GM21529 (cell line): ENCODE results near the gene SLC9A9.
"Not testable (repeated sequence)": the region's sequence is repeated elsewhere in the genome, so short reads cannot be mapped to it uniquely, and the experiment has no call there.

Source experiments
- ATAC-seq: cut with Tn5 transposase; IDR thresholded peaks from one replicate; pipeline ENCODE4 v1.9.1; 2021; ENCODE audit not compliant: unreplicated experiment

The SLC9A9 gene

DNA sequence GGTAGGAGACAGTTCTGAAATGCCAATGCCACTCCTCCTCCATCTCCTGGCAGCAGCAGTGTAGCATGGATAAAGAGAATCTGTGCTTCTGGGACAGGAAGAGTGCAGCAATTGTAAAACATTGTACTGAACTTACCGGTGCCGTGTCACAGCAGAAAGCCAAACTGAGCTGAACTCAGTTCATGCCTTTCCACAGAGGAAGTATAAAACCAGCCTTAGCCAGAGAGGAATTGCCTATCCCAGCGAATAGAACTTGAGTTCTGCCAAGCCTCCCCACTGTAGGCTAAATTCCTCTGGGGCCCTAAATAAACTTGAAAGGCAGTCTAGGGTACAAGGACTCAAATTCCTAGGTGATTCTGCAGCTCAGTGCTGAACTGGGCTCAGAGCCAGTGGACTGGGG lies 148.8 kb downstream of the SLC9A9 start:
- no peak for ATAC-seq

DNA sequence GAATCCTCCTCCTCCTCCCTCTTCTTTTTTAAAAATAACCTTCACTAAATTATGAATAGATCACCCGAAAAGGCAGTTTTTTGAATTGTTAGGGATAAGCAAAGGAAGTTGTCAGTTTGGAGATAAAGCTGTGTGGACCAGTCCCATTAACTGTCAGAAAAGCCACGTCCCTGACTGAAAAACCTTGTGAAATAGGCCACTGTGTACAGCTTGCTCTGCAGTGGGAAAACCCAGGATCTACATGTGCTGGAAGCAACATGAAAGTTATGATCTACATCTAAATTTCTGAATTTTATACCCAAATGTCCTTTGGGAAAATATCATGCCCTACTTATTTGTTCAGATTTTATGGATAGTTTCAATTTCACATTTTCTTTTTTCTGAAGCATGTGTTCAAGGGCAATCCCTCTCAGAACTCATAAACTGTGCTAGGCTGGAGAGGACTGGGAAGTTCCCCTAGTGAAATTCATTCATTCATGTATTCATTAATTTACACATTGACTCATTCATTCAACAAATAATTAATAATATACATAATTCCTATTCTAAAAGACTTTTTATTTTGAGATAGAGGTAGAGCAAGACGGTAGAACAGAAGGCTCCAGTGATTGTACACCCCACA lies 149.5 kb downstream of the SLC9A9 start:
- ATAC-seq = no peak

DNA sequence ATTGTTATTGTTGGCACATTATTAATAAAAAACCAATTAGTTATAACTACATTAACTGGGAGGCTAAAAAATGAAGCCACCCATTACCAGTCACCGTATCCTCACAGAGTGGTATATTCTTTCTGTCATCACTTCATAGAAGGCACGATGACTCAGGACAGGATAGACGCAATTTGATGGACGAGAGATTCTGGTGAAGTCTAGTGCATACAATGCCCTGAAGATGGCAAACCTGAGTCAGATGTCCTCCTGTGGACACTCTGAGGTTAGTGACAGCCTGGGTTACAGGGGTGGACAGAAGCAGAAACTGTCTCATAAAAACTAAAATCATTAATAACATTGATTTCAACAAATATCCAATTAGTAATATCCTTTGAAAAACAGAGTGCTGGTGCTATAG lies 150.3 kb downstream of the SLC9A9 start:
- ATAC-seq = no peak

DNA sequence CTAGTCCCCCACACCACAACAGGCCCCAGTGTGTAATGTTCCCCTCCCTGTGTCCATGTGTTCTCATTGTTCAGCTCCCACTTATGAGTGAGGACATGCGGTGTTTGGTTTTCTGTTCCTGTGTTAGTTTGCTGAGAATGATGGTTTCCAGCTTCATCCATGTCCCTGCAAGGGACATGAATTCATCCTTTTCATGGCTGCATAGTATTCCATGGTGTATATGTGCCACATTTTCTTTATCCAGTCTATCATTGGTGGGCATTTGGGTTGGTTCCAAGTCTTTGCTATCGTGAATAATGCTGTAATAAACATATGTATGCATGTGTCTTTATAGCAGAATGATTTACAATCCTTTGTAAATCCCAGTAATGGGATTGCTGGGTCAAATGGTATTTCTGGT lies 152.9 kb downstream of the SLC9A9 start:
- ATAC-seq = not testable (repeated sequence)

- ATAC-seq = no peak
Observed at GRCh38 chr3:143693506-143693905, 154.8 kb downstream of the SLC9A9 start.

- no peak for ATAC-seq
Observed at GRCh38 chr3:143686638-143687197, 161.6 kb downstream of the SLC9A9 start.

DNA sequence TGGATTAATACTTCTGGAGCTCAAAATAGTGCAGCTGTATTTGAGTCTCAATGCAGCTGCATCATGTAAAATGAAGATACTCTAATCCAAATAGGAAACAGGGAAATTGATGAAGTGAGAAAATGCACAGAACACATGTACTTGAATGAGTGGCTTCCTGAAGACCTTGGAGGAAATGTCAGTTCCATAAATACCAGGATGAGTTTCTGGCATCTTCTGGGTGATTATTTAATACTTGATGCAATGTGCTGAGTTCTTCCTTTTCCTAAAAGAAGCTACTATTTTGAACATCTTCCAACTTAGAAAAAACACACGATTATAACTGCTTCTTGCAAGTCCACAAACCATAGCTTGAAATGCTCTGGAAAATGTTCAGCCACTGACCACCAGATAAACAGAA lies 162.8 kb downstream of the SLC9A9 start:
- no peak for ATAC-seq

GRCh38 chr3:143677430-143677829 lies 170.8 kb downstream of the SLC9A9 start:
- ATAC-seq = no peak

- ATAC-seq = no peak
Observed at GRCh38 chr3:143676747-143677146, 171.5 kb downstream of the SLC9A9 start.

DNA sequence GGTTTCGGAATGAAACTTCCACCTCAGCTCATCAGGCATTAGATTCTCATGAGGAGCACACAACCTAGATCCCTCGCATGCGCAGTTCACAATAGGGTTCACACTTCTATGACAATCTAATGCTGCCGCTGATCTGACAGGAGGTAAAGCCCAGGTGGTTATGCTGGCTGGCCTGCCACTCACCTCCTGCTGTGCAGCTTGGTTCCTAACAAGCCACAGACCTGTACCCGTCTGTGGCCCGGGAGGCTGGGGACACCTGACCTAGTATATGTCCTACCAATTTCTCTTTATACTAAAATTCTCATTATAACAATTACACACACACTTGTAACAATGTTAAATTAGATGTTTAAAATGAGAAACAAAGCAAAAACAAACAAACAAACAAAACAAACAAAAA lies 172.2 kb downstream of the SLC9A9 start:
- ATAC-seq = no peak

- ATAC-seq = peak; percentile 69
Observed at GRCh38 chr3:143674100-143674968, 173.9 kb downstream of the SLC9A9 start.

- ATAC-seq = no peak
Observed at GRCh38 chr3:143672396-143673165, 175.7 kb downstream of the SLC9A9 start.

DNA sequence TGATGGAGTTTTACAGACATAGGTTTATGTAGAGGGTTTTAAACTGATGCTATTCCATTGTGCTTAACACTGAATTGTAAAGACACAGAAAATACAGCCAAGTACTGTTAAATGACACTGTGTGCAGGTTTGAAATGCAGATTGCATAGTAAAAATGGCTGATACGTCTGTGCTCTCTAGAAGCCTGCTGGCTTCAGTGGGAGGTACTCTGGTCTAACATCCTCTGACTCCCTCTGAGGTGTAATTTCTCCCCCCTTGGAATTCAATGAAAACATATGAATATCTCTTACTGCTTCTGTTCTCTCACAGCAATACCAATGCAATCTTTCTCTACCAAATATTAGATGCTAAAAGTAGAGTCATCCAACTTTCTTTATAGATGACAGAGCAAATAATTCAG lies 176.6 kb downstream of the SLC9A9 start:
- ATAC-seq = no peak

DNA sequence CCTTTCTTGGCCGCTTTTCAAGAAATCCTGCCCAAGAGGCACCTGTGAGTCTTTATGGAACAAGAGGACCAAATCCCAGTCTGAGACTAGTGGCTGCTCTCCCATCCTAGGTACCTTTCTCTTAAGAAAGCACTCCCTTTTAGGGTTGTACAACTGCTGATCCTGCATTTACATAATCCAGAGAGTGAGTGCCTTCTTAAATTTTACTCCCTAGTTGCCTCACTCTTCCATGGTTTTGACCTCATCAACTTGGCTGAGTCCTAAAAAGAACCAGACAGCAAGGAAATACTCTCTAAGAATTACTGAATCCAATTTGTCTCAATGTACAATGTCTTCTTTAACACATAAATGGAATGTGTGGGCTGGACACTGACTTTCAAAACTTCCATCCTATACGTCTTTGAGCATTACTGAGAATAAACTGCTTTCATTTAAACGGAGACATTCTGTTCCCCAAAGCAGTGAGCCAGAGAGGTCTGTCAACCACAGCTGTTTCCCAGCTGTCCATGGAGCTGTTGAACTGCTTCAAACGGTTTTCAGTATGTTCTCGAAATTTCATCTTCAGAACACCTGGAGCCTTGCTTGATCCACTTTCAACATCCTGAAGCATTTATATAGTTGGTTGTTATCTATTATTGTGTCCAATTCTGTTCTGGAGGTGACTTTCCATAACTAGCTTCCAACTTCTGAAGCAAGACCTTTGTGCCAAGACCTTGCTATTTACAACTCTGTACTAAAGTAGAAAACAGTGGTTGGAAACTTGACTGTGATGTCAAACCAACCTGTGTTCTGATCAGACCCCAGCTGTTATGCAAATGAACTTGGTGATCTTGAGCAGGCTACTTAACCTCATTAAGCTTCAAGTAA lies 179.1 kb downstream of the SLC9A9 start:
- peak; percentile 86 for ATAC-seq

DNA sequence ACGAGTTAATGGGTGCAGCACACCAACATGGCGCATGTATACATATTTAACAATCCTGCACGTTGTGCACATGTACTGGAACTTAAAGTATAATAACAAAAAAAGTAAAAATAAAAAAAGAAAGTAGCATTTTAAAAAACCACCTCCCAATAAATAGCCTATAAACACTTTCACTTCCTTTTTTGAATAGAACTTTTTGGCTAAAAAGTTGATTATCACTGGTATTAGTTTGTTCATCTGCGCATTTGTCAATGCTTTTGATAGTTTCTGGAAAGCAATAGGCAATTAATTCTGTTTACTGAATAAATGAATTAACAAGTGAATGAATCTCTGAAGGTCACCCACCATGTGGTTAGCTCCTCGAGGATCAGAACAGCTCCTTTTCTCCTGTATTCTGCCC lies 179.9 kb downstream of the SLC9A9 start:
- no peak for ATAC-seq

GRCh38 chr3:143661677-143662076 lies 186.6 kb downstream of the SLC9A9 start:
- ATAC-seq = no peak

DNA sequence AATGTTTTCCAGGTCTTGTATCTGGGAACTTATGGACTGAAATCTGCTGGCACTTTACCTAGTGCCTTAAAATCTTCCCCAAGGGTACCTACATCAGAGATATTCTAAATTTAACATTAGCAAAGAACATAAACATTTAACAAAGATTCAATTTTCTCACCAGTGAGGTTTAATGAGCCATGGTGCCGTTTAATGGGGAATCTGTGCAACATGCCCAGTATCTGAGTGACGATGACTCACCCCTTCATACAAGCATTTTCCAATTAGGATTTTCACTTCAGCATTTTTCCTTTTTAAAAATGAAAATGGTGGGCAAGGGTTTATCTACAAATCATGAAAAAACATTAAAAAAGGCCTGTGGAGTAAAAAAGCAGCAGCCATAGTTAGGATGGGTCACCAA lies 189.4 kb downstream of the SLC9A9 start:
- no peak for ATAC-seq

- ATAC-seq = no peak
Observed at GRCh38 chr3:143658116-143658515, 190.2 kb downstream of the SLC9A9 start.

DNA sequence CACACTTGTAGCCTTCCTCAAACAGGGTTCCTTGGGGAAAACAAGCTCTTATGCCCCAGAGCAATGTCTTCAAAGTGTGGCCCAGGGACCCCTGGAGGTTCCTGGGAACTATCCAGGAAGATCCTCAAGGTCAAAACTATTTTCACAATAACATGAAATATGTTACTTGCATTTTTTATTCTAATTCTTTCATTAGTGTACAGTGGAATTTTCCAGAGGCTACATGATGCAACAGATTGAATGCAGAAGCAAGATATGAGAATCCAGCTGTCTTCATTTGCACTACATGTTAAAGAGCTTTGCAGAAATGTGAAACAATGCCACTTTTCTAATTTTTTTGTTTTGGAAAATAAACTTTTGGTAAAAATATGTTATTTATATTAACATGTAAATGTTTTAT lies 190.9 kb downstream of the SLC9A9 start:
- ATAC-seq = no peak

DNA sequence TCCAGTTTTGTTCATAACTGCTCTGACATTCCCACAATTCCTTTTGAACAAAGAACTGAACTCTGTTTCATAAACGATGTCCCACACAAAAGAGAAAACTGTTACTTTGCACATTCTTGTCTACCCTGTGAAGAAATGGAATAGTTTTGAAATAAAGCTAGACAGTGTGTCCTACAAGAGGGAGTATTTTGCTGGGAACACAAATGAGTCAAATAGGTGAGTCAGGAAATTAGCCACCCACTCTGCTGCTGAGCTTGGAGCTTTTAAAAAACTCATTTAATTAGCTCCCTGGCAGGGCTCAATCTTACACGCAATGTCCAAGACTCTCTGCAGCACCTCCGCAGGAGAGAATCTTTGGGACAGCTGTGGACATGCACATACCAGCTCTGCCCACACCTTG lies 193.4 kb downstream of the SLC9A9 start:
- no peak for ATAC-seq

GRCh38 chr3:143653935-143654334 lies 194.3 kb downstream of the SLC9A9 start:
- ATAC-seq = no peak
